Activated CD4-positive, CD25-positive, alpha-beta regulatory T cell treated with anti-CD3 and anti-CD28 coated beads, Interleukin-2, amount 50 U/mL, for 16 hours (primary cell): Measurements from ENCODE around the gene SOX5.
"Not testable (repeated sequence)": the region's sequence is repeated elsewhere in the genome, so short reads cannot be mapped to it uniquely, and the experiment has no call there.

Source experiments
- DNase-seq: peaks from one replicate; pipeline ENCODE4 v3.0.0-alpha.2; 2020; ENCODE audit warnings: low read depth, low spot score

The SOX5 gene

GRCh38 chr12:23843958-23844357 is 105.5 kb downstream of the SOX5 start:
- DNase-seq = no peak

- no peak for DNase-seq
Measured at GRCh38 chr12:23834076-23834475, 115.4 kb downstream of the SOX5 start.

GRCh38 chr12:23831739-23832138 is 117.7 kb downstream of the SOX5 start:
- DNase-seq = no peak

- no peak for DNase-seq
Measured at GRCh38 chr12:23830210-23830609, 119.3 kb downstream of the SOX5 start.

GRCh38 chr12:23827353-23827752 is 122.1 kb downstream of the SOX5 start:
- no peak for DNase-seq

- not testable (repeated sequence) for DNase-seq
Measured at GRCh38 chr12:23825124-23825523, 124.3 kb downstream of the SOX5 start.

- DNase-seq = no peak
Measured at GRCh38 chr12:23824358-23824757, 125.1 kb downstream of the SOX5 start.

GRCh38 chr12:23822883-23823282 is 126.6 kb downstream of the SOX5 start:
- DNase-seq = not testable (repeated sequence)

- DNase-seq = no peak
Measured at GRCh38 chr12:23817345-23817744, 132.1 kb downstream of the SOX5 start.

GRCh38 chr12:23816394-23816851 is 133.0 kb downstream of the SOX5 start:
- DNase-seq = no peak

- no peak for DNase-seq
Measured at GRCh38 chr12:23815810-23816209, 133.7 kb downstream of the SOX5 start.

- DNase-seq = no peak
Measured at GRCh38 chr12:23813206-23813605, 136.3 kb downstream of the SOX5 start.

GRCh38 chr12:23810329-23810902 is 139.1 kb downstream of the SOX5 start:
- DNase-seq = no peak

- no peak for DNase-seq
Measured at GRCh38 chr12:23803540-23803939, 145.9 kb downstream of the SOX5 start.

GRCh38 chr12:23795494-23795893 is 154.0 kb downstream of the SOX5 start:
- no peak for DNase-seq

- no peak for DNase-seq
Measured at GRCh38 chr12:23781118-23781517, 168.4 kb downstream of the SOX5 start.

- no peak for DNase-seq
Measured at GRCh38 chr12:23775208-23775607, 174.3 kb downstream of the SOX5 start.

GRCh38 chr12:23771240-23771949 is 178.1 kb downstream of the SOX5 start:
- DNase-seq = no peak

GRCh38 chr12:23770202-23770938 is 179.1 kb downstream of the SOX5 start:
- DNase-seq = no peak

GRCh38 chr12:23767834-23768233 is 181.6 kb downstream of the SOX5 start:
- no peak for DNase-seq

GRCh38 chr12:23763724-23764123 is 185.7 kb downstream of the SOX5 start:
- DNase-seq = no peak

GRCh38 chr12:23760495-23760894 is 189.0 kb downstream of the SOX5 start:
- no peak for DNase-seq

GRCh38 chr12:23758608-23759007 is 190.9 kb downstream of the SOX5 start:
- DNase-seq = no peak
